ENCODE data around the gene MALSU1. TPM values are rescaled to one million over a fixed set of nuclear protein-coding genes. Genes with fewer than 3 reads are reported as not detected.

Gene MALSU1
- polyA plus RNA-seq, 2 of the 4 experiments (the other 2 are of a cell fraction): 91.9 to 122 TPM

- Histone ChIP-seq H3K4me2 (peak overlapping the region; percentile 66), H3K9me3 (no peaks in the 10 kb centered on the region), H3K4me1 (peaks cover 40% of the 10 kb centered on the region), H3K27ac (peak overlapping the region; percentile 31 to 73; a peak in 5 of 6 replicates), H3K4me3 (0 out of 3 replicates have a peak overlapping the region, but pooled peaks have one; percentile 5)
- FAIRE-seq (no peak), ATAC-seq (peak in 1 of 2 experiments; percentile 21; a peak in 3 of 6 replicates), DNase-seq (ENCODE audit: low read depth in 1 of 2, low spot score in 1 of 2) (no peak)
- TF ChIP-seq BHLHE40 (IDR thresholded peaks at IDR 0.05; ENCODE audit: low read depth, low read length): no peak
- TF ChIP-seq ATOH8 (CRISPR knock-in tag; IDR thresholded peaks at IDR 0.05; ENCODE audit: low read depth): no peak
- TF ChIP-seq TFCP2L1 (CRISPR knock-in tag; IDR thresholded peaks at IDR 0.05): no peak
- no peak for TF ChIP-seq MYC (IDR thresholded peaks at IDR 0.05; ENCODE audit: borderline replicate concordance, low read length)
- TF ChIP-seq HDAC2 (IDR thresholded peaks at IDR 0.05): no peak
- TF ChIP-seq RAD21 (conservative IDR thresholded peaks at IDR 0.05 in 1 of 2, IDR thresholded peaks at IDR 0.05 in 1 of 2): no peak
- TF ChIP-seq HOXB13 (CRISPR knock-in tag; IDR thresholded peaks at IDR 0.05; ENCODE audit: low read depth): no peak
- TF ChIP-seq NFE2L2 (conservative IDR thresholded peaks at IDR 0.05; ENCODE audit: low read length): no peak
- TF ChIP-seq RNF2 (IDR thresholded peaks at IDR 0.05; ENCODE audit: borderline replicate concordance, low read depth): no peak
- no peak for TF ChIP-seq MAFK (IDR thresholded peaks at IDR 0.05; ENCODE audit: partially characterized antibody)
- no peak for TF ChIP-seq CEBPB (IDR thresholded peaks at IDR 0.05)
- TF ChIP-seq MAX (IDR thresholded peaks at IDR 0.05): no peak; the same call in 1 of the 2 replicates
- no peak for TF ChIP-seq CBX2 (IDR thresholded peaks at IDR 0.05; ENCODE audit: borderline replicate concordance, low read depth)
- CTCF ChIA-PET: interaction anchor here (0.7 to 2.6 kb wide), 6 partner anchors 10 to 83 kb away, joined by 3 to 11 read pairs (median 6); no protein-coding TSS in a partner anchor
- POLR2A ChIA-PET: interaction anchor here (0.7 to 1.1 kb wide), 3 partner anchors 10 to 116 kb away, joined by 3 to 4 read pairs (median 3); no protein-coding TSS in a partner anchor
- WGBS (ENCODE audit: missing lambda C conversion rate): 92% methylated on average over 9 of the region's 9 CpGs
Measured at GRCh38 chr7:23347033-23347681, 48.0 kb downstream of the MALSU1 start.

- ATAC-seq: peak; percentile 87 to 92
- TF ChIP-seq SMC3 (IDR thresholded peaks at IDR 0.05): no peak; the same call in 2 of the 3 replicates
- no peak for TF ChIP-seq BCL3 (IDR thresholded peaks at IDR 0.05)
- no peak for TF ChIP-seq PHF8 (IDR thresholded peaks at IDR 0.05; ENCODE audit: borderline replicate concordance, low read depth)
- no peak for TF ChIP-seq CHD2 (IDR thresholded peaks at IDR 0.05; ENCODE audit: low read length, partially characterized antibody)
- TF ChIP-seq FOSL2 (IDR thresholded peaks at IDR 0.05): no peak
- peak; percentile 88 for TF ChIP-seq FOSL2 (CRISPR knock-in tag; IDR thresholded peaks at IDR 0.05)
- TF ChIP-seq REST (IDR thresholded peaks at IDR 0.05): no peak
- TF ChIP-seq ZSCAN20 (CRISPR knock-in tag; IDR thresholded peaks at IDR 0.05): no peak
- no peak for TF ChIP-seq HDAC2 (IDR thresholded peaks at IDR 0.05)
- TF ChIP-seq POLR2A (IDR thresholded peaks at IDR 0.05; ENCODE audit: low read length): no peak
- no peak for TF ChIP-seq TP53 (CRISPR knock-in tag; IDR thresholded peaks at IDR 0.05)
- TF ChIP-seq HES2 (IDR thresholded peaks at IDR 0.05): no peak
- no peak for TF ChIP-seq ATOH8 (CRISPR knock-in tag; IDR thresholded peaks at IDR 0.05; ENCODE audit: low read depth)
- 0 out of 5 replicates have a peak, but pooled peaks of 1 of the 2 experiments have one; percentile 42 for TF ChIP-seq JUN (IDR thresholded peaks at IDR 0.05)
- peak; percentile 64 for TF ChIP-seq MAFK (IDR thresholded peaks at IDR 0.05; ENCODE audit: partially characterized antibody)
- TF ChIP-seq RARB (CRISPR knock-in tag; IDR thresholded peaks at IDR 0.05): no peak
- no peak for TF ChIP-seq ESRRA (IDR thresholded peaks at IDR 0.05; ENCODE audit: borderline replicate concordance, low read length)
- no peak for TF ChIP-seq CEBPB (IDR thresholded peaks at IDR 0.05)
- TF ChIP-seq MAZ (IDR thresholded peaks at IDR 0.05; ENCODE audit: borderline replicate concordance, low read depth, low read length): no peak
- no peak for TF ChIP-seq CBX8 (IDR thresholded peaks at IDR 0.05)
- no peak for TF ChIP-seq TFCP2L1 (CRISPR knock-in tag; IDR thresholded peaks at IDR 0.05)
- TF ChIP-seq JUNB (IDR thresholded peaks at IDR 0.05): peak; percentile 65
Measured at GRCh38 chr7:23347682-23348180, 48.6 kb downstream of the MALSU1 start.

More at GRCh38 chr7:23347682-23348180, 48.6 kb downstream of the MALSU1 start:
- WGBS (ENCODE audit: missing lambda C conversion rate): 17% methylated on average over 8 of the region's 8 CpGs
- DNase-seq (ENCODE audit: low read depth in 1 of 2, low spot score in 1 of 2) (peak; percentile 55 to 60), FAIRE-seq (no peak)
- CTCF ChIA-PET: interaction anchor here (0.8 to 2.6 kb wide), 6 partner anchors 10 to 181 kb away, joined by 3 to 11 read pairs (median 6); no protein-coding TSS in a partner anchor
- H3K4me1 ChIP-seq: peaks cover 40% of the 10 kb centered on the region
- POLR2A ChIA-PET: interaction anchor here (0.7 to 1.1 kb wide), 3 partner anchors 10 to 115 kb away, joined by 3 to 4 read pairs (median 3); no protein-coding TSS in a partner anchor
- H3K27ac ChIP-seq: peak overlapping the region; percentile 31 to 73; a peak in 5 of 6 replicates
- no peaks in the 10 kb centered on the region for H3K9me3 ChIP-seq
- 0 out of 3 replicates have a peak overlapping the region, but pooled peaks have one; percentile 5 for H3K4me3 ChIP-seq
- H3K4me2 ChIP-seq: peak overlapping the region; percentile 66
